Thyroid gland (tissue), 4 donors: ENCODE results near the gene NDST1.
A peak's percentile ranks its signal among the peaks of the same experiment; 100 is the strongest.

Experiments
- CTCF ChIP-seq, 6 experiments: fragments of 200-600 bp in 3 of 6; fragments of 450-650 bp in 3 of 6; sonication (generic) in 3 of 6; IDR thresholded peaks; one replicate each; pipeline ENCODE4 v1.5.1; 2016 to 2019; ENCODE audit warnings: antibody characterized with exemption in 6 of 6, mild to moderate bottlenecking in 2 of 6, inconsistent platforms in 1 of 6, moderate library complexity in 1 of 6
- POLR2A ChIP-seq, 2 donors: fragments of 450-650 bp; IDR thresholded peaks; one replicate each; pipeline ENCODE4 v1.6.1; 2017; ENCODE audit warnings: antibody characterized with exemption in 2 of 2, mild to moderate bottlenecking in 2 of 2, moderate library complexity in 1 of 2

- peak; percentile 55 to 88 (median 84) for TF ChIP-seq CTCF (IDR thresholded peaks at IDR 0.05)
- no peak for TF ChIP-seq POLR2A (IDR thresholded peaks at IDR 0.05)
These were observed 49.0 kb upstream of the NDST1 start for GRCh38 chr5:150458802-150459557.
